Mesenteric fat pad (tissue), 1 donor: ENCODE data around the gene AZU1. TPM values are rescaled to one million over a fixed set of nuclear protein-coding genes. Genes with fewer than 3 reads are reported as not detected.
"Not testable (repeated sequence)": the region's sequence is repeated elsewhere in the genome, so short reads cannot be mapped to it uniquely, and the experiment has no call there.

Experiments
- DNase-seq: peaks from one replicate; pipeline ENCODE4 v3.0.0-alpha.2; 2020; ENCODE audit warnings: low spot score
- total RNA-seq: library from RNA; stranded (reverse); fragmentation: NEBNext Ultra II Directional; extraction: Animal tissue kit (Norgen Biotek cat#: 25700); gene quantifications from one replicate; pipeline ENCODE4 v1.2.1, GENCODE V29; 2021
- donor health status: DM: yes; HTN: yes; CAD: no.

AZU1 gene
- total RNA-seq, 1 donor from 2014 or later, result 0.39 TPM

DNA sequence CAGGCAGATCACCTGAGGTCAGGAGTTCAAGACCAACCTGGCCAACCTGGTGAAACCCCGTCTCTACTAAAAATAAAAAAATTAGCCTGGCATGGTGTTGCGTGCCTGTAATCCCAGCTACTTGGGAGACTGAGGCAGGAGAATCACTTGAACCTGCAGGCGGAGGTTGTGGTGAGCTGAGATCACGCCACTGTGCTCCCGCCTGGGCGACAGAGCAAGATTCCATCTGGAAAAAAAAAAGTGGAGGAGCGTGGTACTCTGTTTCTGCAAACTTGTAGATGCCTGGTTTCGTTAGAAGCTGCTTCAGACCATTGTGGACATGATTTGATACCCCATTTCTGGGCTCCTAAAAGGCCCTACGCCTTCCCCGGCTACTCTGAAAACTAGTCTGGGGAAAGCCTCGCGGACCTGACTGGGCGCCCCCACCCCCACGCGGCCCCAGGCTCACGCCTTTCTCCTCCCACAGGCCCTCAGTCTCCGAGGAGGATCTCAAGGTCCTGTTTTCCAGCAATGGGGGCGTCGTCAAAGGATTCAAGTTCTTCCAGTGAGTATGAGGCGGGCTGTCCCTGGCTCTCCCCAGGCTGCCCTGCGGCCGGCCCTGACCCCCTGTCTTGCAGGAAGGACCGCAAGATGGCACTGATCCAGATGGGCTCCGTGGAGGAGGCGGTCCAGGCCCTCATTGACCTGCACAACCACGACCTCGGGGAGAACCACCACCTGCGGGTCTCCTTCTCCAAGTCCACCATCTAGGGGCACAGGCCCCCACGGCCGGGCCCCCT lies 17.4 kb upstream of the AZU1 start:
- DNase-seq, result no peak

DNA sequence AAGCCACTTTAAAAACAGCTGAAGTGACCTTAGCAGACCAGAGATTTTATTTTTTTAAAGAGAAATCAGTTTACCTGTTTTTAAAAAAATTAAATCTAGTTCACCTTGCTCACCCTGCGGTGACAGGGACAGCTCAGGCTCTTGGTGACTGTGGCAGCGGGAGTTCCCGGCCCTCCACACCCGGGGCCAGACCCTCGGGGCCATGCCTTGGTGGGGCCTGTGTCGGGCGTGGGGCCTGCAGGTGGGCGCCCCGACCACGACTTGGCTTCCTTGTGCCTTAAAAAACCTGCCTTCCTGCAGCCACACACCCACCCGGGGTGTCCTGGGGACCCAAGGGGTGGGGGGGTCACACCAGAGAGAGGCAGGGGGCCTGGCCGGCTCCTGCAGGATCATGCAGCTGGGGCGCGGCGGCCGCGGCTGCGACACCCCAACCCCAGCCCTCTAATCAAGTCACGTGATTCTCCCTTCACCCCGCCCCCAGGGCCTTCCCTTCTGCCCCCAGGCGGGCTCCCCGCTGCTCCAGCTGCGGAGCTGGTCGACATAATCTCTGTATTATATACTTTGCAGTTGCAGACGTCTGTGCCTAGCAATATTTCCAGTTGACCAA lies 16.7 kb upstream of the AZU1 start:
- no peak for DNase-seq

DNA sequence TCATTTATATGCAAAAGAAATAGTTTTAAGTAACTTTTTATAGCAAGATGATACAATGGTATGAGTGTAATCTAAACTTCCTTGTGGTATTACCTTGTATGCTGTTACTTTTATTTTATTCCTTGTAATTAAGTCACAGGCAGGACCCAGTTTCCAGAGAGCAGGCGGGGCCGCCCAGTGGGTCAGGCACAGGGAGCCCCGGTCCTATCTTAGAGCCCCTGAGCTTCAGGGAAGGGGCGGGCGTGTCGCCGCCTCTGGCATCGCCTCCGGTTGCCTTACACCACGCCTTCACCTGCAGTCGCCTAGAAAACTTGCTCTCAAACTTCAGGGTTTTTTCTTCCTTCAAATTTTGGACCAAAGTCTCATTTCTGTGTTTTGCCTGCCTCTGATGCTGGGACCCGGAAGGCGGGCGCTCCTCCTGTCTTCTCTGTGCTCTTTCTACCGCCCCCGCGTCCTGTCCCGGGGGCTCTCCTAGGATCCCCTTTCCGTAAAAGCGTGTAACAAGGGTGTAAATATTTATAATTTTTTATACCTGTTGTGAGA lies 16.1 kb upstream of the AZU1 start:
- DNase-seq, result no peak

DNA sequence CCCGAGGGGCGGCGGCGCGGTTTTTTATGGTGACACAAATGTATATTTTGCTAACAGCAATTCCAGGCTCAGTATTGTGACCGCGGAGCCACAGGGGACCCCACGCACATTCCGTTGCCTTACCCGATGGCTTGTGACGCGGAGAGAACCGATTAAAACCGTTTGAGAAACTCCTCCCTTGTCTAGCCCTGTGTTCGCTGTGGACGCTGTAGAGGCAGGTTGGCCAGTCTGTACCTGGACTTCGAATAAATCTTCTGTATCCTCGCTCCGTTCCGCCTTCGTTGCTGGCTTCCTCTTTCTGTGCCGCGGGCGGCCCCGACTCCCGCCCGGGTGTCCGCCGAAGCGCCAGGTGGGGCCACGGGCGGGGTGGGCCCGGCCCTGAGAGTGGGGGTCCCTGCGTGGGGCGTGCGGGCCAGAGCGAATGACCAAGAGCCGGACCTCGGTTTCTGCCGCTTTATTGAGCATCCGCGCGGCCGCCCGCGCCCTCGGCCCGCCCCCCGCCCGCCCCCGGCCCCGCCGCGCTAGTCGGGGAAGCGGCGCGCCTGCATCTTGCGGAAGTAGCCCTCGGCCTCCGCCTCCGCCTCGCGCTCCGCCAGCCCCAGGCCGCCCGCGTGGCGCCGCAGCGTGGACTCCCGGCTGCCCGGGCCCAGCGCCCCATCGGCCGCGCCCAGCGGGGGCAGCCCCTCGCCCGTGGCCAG lies 15.4 kb upstream of the AZU1 start:
- no peak for DNase-seq

DNA sequence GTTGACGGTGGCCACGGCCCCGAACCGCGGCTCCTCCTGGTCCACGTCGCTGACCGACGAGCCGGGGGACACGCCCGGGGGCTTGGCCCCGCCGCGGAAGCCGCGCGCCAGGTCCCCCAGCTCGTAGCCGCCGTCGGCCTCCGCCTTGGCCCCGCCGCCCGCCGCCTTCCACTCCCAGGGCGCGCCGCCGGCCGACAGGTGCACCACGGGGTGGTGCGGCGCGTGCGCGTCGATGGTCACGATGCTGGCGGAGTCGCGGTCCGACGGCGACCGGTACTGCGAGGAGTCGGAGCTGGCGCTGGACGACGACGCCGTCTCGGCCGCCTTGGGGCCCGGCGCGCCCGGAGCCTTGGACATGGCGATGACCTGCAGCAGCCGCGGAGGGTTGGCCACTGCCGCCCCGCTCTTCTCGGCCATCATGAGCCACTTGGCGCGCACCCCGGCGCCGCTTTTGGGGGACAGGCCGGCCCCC lies 14.9 kb upstream of the AZU1 start:
- DNase-seq, result no peak

DNA sequence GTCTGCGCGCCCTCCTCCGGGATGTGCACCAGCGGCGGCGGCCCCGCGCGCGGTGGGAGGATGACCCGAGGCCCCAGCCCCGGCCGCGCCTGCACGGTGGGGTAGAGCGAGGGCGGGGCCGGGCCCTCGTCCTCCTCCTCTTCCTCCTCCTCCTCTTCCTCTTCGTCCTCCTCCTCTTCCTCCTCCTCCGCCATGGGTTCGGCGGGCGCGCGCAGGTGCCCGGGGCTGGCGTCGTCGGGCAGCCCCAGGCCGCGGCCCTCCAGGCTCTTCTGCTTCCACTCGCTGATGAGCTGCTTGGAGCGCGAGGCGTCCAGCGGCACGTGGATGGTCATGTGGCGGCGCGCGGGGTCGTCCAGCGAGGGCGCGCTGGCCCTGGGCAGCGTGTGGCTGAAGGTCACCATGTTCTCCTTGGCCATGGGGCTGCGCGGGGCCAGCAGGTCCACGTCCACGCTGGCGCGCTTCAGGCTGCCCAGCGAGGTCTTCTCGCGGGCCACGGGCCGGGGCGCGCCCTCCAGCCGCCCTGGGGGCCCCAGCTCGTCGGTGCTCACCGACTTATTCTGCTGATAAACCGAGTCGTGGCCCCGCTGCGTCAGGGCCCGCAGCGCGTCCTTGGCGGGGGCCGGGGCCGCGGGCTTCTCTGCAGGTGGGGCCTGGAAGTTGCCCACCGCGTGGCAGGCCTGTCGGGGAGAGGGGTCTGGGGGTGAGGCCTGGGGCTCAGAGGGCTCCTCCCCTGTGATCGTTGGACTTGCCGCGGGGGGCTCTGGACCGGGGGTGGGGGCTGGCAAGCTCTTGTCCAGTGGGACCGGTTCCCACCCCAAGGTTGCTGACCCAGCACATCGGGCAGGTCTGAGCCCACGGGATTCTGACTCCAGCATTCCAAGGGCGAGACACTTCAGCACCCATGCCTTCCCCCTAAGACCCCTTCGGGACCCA lies 14.2 kb upstream of the AZU1 start:
- no peak for DNase-seq

DNA sequence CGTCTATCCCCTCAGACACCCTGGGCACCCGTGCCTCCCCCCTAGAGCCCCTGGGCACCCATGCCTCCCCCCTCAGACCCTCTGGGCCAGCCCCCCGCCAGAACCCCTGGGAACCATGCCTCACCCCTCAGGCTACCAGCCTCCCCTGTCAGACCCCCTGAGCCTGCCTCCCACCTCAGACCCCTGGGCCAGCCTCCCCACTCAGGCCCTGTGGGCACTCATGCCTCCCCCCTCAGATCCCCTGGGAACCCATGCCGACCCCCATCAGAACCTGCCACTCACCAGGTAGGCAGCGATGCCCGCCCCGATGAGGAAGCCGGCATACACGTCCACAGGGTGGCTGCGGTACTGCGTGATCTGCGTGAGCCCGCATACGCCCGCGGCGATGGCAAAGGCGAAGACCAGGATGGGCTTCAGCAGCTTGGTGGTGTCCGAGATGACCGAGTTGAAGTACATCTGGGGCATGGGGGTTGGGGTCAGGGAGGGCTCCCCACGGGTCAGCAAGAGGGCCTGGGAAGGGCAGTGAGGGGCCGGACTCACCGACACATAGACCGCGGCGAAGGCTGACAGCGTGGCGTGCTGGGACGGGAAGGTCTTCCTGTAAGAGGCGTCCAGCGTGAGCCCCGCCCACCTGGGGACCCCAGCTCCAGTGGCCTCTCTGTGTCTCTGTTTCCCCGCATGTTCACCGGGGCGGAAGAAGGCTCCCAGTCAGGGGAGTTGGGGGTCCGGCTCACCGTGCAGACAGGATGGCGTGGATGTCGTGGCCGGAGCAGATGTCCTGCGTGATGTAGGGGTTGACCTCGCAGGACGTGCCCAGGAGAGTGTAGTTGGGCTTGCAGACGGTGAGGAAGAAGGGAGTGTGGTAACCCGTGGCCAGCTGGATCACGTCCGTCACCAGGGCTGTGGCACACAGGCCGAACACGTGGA lies 13.2 kb upstream of the AZU1 start:
- no peak for DNase-seq

DNA sequence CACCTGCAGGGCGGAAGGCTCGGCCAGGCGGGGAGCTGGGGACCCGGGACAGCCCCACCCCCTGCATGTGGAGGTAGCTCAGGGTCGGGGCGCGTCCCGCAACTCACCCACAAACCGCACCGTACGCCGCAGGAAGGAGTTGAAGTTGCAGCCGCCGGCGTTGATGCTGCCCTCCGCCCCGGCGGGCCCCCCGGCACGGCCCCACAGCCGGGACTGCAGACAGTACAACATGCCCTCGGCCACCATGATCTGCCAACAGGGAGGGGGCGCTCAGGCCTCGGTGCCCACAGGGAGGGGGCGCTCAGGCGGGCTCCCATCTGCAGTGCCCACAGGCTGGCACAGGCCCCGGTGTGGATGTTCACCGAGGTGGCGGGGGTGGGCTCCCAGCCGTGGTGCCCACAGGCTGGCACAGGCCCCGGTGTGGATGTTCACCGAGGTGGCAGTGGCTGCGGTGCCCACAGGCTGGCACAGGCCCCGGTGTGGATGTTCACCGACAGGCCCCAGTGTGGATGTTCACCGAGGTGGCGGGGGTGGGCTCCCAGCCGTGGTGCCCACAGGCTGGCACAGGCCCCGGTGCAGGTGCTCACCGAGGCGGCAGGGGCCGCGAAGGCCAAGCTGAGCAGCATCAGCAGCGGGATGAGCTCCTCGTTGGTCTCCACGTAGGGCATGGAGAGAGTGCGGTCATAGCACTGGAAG lies 12.4 kb upstream of the AZU1 start:
- DNase-seq, result no peak

DNA sequence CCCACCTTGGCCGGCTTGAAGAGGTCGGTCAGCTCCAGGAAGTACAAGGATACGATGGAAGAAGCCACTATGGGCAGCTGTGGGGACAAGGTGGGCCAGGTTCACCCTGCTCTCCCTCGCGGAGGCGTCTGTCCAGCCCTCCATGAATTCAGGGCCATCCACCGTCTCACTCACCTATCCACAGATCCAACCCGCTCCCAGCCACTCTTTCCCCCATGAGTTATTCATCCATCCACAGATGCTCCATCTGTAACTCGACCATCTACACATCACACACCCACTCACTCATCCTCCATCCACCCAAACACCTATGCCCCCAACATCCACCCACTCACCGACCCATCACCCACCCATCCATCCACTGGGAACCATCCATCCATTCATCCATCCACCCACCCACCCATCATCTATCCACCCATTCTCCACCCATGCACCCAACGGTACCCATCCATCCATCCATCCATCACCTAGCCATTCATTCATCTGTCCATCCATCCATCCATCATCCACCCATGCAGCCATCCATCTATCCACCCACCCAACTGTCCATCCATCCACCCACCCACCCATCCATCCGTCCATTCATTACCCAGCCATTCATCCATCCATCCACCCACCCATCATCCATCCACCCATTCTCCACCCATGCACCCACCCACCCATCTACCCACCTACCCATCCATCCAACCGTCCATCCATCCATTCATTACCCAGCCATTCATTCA lies 11.7 kb upstream of the AZU1 start:
- DNase-seq, result no peak

DNA sequence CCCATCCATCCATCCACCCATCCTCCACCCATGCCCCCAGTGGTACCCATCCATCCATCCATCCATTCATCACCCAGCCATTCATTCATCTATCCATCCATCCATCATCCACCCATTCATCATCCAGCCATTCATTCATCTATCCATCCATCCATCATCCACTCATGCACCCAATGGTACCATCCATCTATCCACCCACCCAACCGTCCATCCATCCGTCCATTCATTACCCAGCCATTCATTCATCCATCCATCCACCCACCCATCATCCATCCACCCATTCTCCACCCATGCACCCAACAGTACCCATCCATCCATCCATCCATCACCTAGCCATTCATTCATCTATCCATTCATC lies 11.2 kb upstream of the AZU1 start:
- DNase-seq, result no peak

DNA sequence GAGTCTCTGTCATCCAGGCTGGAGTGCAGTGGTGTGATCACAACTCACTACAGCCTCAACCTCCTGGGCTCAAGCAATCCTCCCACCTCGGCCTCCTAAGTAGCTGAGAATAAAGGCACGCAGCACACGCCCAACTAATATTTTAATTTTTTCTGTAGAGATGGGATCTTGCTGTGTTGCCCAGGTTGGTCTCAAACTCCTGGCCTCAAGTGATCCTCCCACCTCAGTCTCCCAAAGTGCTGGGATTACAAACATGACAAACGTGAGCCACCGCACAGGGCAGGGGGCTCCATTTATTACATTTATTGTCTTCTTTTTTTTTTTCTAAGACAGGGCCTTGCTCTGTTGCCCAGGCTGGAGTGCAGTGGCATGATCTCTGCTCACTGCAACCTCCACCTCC lies 7.4 kb upstream of the AZU1 start:
- DNase-seq, result not testable (repeated sequence)

DNA sequence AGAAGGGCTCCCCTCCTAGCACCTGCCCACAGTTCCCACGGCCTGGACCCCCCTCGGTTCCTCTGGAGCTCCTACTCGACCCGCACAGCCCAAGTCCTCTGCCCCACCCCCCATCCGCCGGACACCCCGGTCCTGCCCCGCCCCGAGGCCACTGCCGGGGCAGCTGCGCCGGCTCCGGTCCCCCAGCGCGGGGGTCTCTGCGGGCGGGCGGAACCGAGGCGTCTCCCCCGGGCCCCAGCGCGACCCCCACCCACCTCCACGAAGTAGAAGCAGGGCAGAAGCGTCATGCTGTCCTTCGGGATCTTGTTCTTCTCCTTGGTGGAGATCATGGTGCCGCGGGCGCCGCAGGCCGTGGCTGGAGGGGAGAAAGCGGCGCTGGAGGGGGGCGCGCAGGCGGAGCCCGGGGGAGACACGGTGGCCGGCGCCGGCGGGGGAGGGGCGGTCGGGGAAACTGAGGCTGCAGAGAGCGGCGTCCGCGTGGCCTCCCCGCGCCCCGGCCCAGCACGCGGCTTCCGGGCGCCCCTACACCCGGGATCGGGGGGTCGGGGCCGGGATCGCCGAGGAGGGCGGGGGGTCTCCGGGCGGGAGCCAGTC lies 6.3 kb upstream of the AZU1 start:
- DNase-seq, result no peak

DNA sequence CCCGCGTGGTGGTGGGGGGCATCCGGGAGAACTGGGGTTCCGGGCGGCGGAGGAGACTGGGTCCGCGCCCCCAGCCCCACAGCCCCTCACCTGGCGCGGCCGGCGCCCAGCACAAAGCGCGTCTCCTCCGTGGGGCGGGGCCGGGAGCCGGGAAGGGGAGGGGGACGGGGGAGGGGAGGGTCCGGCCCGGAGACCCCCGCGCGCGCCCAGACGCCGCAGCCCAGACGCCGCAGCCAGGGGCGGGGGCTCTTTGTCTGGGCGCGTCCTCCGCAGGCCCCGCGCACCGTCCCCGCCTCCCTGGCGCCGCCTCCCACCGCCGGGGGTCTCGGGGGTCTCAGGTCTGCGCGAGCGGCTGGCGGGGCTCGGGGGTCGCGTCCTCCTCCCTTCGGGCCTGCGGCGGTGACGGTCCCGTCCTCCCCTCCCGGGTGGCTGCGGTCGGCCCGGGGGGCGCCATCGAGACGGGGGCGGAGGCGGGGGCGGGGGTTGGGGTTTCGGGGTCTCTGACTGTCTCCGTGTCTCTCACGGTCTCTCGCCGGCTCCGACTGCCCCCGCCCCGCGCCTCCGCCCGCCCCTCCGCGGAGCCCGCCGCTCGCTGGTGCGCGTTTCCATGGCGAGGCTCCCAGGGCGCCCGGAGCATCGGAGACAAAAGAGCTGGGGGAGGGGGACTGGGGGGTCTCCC lies 5.7 kb upstream of the AZU1 start, which contains the start of gene PLPPR3:
PLPPR3 (minus strand) TSS at position 131 of the 679 bp plus-strand sequence. CDS start 396 bp downstream, outside the sequence.
- no peak for DNase-seq

DNA sequence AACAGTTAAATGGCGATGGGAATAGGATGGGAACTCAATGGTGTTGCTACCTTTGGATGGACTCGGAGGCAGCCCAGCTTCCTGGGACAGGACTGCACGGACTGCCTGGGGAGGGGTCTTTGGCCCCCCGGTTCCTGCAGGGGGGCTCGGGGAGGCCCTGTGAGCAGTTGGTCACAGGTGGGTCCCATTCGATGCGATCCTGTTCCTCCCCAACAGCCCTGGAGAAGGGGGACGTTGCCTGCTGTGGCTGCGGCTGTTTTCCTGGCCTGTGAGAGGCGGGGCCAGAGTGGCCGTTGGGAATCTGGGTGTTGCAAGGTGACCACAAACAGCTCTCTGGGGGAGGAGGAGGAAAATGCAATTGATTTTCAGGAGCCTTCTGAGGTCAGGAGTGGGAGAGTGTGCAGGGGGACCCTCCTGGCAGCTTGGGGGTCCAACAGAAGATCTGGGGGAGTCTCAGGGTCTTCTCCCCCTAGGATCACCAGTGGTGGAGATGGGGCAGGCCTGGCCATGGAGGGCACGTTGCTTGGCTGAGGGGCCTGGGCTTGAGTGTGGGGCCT lies 4.0 kb upstream of the AZU1 start:
- no peak for DNase-seq

DNA sequence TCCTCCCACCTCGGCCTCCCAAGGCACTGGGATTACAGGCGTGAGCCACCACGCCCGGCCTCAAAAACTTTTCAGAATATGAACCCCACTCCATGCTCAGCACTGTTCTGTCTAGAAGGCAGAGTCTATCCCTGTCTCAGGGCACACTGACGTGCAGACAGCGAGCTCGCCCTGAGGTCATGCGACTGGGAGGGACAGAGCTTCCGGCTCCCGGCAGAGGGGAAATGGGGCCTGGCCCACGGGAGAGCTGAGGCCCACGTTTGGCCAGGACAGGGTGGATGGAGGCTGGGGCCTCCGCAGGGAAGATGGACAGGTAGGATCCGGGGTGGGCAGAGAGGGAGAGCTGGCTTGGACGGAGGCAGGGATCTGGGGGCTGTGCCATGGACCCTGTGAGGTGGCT lies 2.8 kb upstream of the AZU1 start:
- DNase-seq, result no peak

DNA sequence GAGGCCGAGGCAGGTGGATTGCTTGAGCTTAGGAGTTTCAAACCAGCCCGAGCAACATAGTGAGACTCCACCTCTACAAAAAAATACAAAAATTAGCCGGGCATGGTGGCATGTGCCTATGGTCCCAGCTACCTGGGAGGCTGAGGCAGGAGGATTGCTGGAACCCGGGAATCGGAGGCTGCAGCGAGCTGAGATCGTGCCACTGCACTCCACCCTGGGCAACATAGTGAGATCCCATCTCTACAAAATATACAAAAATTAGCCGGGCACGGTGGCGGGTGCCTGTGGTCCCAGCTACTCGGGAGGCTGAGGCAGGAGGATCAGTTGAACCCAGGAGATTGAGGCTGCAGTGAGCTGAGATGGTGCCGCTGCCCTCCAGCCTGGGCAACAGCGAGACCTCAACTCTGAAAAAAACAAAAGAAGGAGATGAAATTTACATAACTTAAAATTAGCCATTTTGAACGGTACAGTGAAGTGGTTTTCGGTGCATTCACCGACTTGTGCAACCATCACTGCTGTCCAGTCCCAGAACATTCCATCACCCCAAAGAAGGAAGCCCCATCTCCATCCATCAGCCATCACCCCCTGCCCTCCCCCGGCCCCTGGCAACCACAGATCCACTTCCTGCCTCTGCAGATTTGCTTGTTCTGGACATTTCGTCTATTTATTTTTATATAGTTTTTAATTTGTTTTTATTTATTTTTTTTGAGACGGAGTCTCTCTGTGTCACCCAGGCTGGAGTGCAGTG lies 1.6 kb upstream of the AZU1 start:
- no peak for DNase-seq
